ENCODE data around the gene SYNE1.

DNA sequence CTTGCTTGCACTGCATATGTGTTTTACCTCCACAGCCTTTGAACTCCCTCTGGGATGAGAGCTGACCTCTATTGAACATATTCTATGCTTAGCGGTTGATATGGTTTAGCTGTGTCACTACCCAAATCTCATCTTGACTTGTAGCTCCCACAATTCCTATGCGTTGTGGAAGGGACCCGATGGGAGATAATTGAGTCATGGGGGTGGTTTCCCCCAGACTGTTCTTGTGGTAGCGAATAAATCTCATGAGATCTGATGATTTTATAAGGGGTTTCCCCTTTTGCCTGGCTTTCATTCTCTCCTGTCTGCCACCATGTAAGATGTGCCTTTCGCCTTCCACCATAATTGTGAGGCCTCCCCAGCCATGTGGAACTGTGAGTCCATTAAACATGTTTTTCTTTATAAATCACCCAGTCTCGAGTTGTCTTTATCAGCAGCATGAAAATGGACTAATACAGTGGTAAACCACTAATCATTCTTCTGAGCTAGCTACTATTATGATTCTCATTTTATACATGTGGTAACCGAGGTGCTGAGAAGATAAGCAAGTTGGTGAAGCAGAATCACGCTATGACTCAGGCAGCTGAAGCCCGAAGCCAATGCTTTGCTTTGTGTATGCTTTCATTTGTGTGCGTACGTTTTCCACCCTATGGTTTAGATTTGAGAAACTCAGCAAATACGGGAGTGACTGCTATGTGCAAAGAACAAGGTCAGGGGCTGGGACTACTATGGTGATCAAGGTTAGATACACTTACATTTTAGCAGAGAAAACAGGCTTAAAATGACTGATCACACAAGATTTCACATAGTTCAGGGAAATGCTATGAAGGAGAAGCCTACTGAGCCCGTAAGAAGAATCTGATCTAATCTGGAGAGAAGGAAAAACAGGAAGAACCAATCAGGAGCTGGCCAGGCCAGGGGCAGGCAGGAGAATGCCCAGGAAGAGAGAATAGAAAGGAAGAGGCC lies 466.2 kb downstream of the SYNE1 start:
- TF ChIP-seq, protein P1, sequence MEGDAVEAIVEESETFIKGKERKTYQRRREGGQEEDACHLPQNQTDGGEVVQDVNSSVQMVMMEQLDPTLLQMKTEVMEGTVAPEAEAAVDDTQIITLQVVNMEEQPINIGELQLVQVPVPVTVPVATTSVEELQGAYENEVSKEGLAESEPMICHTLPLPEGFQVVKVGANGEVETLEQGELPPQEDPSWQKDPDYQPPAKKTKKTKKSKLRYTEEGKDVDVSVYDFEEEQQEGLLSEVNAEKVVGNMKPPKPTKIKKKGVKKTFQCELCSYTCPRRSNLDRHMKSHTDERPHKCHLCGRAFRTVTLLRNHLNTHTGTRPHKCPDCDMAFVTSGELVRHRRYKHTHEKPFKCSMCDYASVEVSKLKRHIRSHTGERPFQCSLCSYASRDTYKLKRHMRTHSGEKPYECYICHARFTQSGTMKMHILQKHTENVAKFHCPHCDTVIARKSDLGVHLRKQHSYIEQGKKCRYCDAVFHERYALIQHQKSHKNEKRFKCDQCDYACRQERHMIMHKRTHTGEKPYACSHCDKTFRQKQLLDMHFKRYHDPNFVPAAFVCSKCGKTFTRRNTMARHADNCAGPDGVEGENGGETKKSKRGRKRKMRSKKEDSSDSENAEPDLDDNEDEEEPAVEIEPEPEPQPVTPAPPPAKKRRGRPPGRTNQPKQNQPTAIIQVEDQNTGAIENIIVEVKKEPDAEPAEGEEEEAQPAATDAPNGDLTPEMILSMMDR (IDR thresholded peaks at IDR 0.05) = no peak
- no peak for TF ChIP-seq POLR2A (IDR thresholded peaks at IDR 0.05)
